B cell (primary cell): ENCODE measurements around the gene B4GALT1. TPM values are rescaled to one million over a fixed set of nuclear protein-coding genes. Genes with fewer than 3 reads are reported as not detected.

Experiments used
- ATAC-seq: fragments of 200-7000 bp; cut with Tn5 transposase; one replicate; pipeline ENCODE4 v1.10.0; 2021; ENCODE audit warnings: low read depth, mild to moderate bottlenecking, moderate number of reproducible peaks, moderate library complexity
- CTCF ChIA-PET: fragments of 350-600 bp; sonication (Branson Sonifier 250); formaldehyde crosslinking; loops from one replicate; lab custom pipeline; 2021; ENCODE audit warnings: antibody characterized with exemption, inconsistent platforms; lab: Charles Lee
- POLR2A ChIA-PET: fragments of 350-600 bp; sonication (Branson Sonifier 250); formaldehyde crosslinking; loops from one replicate; lab custom pipeline; 2021; ENCODE audit warnings: antibody characterized with exemption; lab: Charles Lee
- DNase-seq: peaks from one replicate; pipeline ENCODE4 v3.0.0; 2013
- H2AFZ ChIP-seq: 2 replicates; pipeline ENCODE4 v1.6.1; 2012; ENCODE audit warnings: mild to moderate bottlenecking, low read depth, low read length; ENCODE audit not compliant: insufficient read depth, poor library complexity, severe bottlenecking
- H3K27ac ChIP-seq, 2 donors: 1 replicate in 1 of 2; 2 replicates in 1 of 2; pipeline ENCODE4 v1.5.1; 2012 to 2013; ENCODE audit warnings: low read length in 2 of 2, mild to moderate bottlenecking in 2 of 2, moderate library complexity in 1 of 2
- H3K27me3 ChIP-seq, 4 experiments: fragments of 200-600 bp in 1 of 4; sonication (generic) in 1 of 4; replicated peaks in 1 of 4; 1 replicate in 2 of 4; 2 replicates in 2 of 4; pipeline versions ENCODE4 v1.6.1 to v1.7.0; 2013 to 2016; ENCODE audit warnings: low read length in 3 of 4, mild to moderate bottlenecking in 2 of 4, mixed read lengths in 1 of 4, moderate library complexity in 1 of 4; ENCODE audit not compliant: insufficient read depth in 4 of 4, control insufficient read depth in 3 of 4; ENCODE audit errors: control extremely low read depth in 1 of 4
- H3K36me3 ChIP-seq, 2 experiments: replicated peaks in 1 of 2; 1 replicate in 1 of 2; 2 replicates in 1 of 2; pipeline versions ENCODE4 v1.6.1 to v1.7.1; 2013; ENCODE audit warnings: low read length in 1 of 2; ENCODE audit not compliant: insufficient read depth in 2 of 2, control insufficient read depth in 1 of 2; ENCODE audit errors: control extremely low read depth in 1 of 2, extremely low read depth in 1 of 2
- H3K4me1 ChIP-seq, 2 donors: fragments of 200-600 bp in 1 of 2; sonication (generic) in 1 of 2; 1 replicate in 1 of 2; 2 replicates in 1 of 2; pipeline versions ENCODE4 v1.5.1 to v1.6.1; 2013 to 2017; ENCODE audit warnings: low read length in 2 of 2; ENCODE audit not compliant: control insufficient read depth in 2 of 2, insufficient read depth in 2 of 2
- H3K4me2 ChIP-seq: replicated peaks from 2 replicates; pipeline ENCODE3; 2012; ENCODE audit warnings: mild to moderate bottlenecking, low read depth, low read length; ENCODE audit not compliant: poor library complexity, severe bottlenecking
- H3K4me3 ChIP-seq, 5 experiments: fragments of 200-600 bp in 1 of 5; sonication (generic) in 1 of 5; 1 replicate in 3 of 5; 2 replicates in 2 of 5; pipeline versions ENCODE4 v1.5.1 to v1.7.0; 2011 to 2016; ENCODE audit warnings: low read length in 4 of 5, mild to moderate bottlenecking in 4 of 5, low read depth in 2 of 5, control low read depth in 1 of 5, moderate library complexity in 1 of 5; ENCODE audit not compliant: insufficient read depth in 1 of 5; ENCODE audit errors: control extremely low read depth in 1 of 5, extremely low read depth in 1 of 5
- H3K79me2 ChIP-seq: fragments of 200-600 bp; sonication (generic); one replicate; pipeline ENCODE4 v1.6.0; 2016; ENCODE audit warnings: low read length; ENCODE audit not compliant: control insufficient read depth, insufficient read depth
- H3K9ac ChIP-seq: fragments of 200-600 bp; sonication (generic); 2 replicates; pipeline ENCODE4 v1.6.1; 2017; ENCODE audit warnings: mild to moderate bottlenecking, low read length, moderate library complexity
- H3K9me3 ChIP-seq, 3 donors: one replicate each; pipeline versions ENCODE4 v1.6.1 to v1.7.1; 2013; ENCODE audit warnings: low read length in 2 of 3; ENCODE audit not compliant: control insufficient read depth in 2 of 3, insufficient read depth in 1 of 3; ENCODE audit errors: control extremely low read depth in 1 of 3
- H4K20me1 ChIP-seq: 2 replicates; pipeline ENCODE4 v1.6.0; 2012; ENCODE audit warnings: mild to moderate bottlenecking, low read length; ENCODE audit not compliant: insufficient read depth, control insufficient read depth, poor library complexity, severe bottlenecking
- H3K27ac Mint-ChIP-seq: one replicate; pipeline ENCODE4 v1.8.0; 2021; ENCODE audit warnings: mixed read lengths
- H3K27me3 Mint-ChIP-seq: one replicate; pipeline ENCODE4 v1.8.0; 2021; ENCODE audit warnings: mixed read lengths
- H3K4me1 Mint-ChIP-seq: one replicate; pipeline ENCODE4 v1.8.0; 2021; ENCODE audit warnings: mixed read lengths
- H3K4me3 Mint-ChIP-seq: one replicate; pipeline ENCODE4 v1.8.0; 2021; ENCODE audit warnings: mixed read lengths
- H3K9me3 Mint-ChIP-seq: one replicate; pipeline ENCODE4 v1.8.0; 2022; ENCODE audit warnings: mixed read lengths; ENCODE audit not compliant: insufficient read depth
- EZH2 ChIP-seq: IDR thresholded peaks from 2 replicates; pipeline ENCODE4 v1.6.1; 2012; ENCODE audit warnings: borderline replicate concordance, low read depth, mild to moderate bottlenecking, moderate library complexity, low read length; ENCODE audit not compliant: insufficient read depth, poor library complexity, severe bottlenecking
- WGBS: methylation state at CpG from one replicate; pipeline ENCODE4 v1.1.5; 2013; ENCODE audit warnings: missing lambda C conversion rate; ENCODE audit not compliant: insufficient coverage; 5-methylcytosine and 5-hydroxymethylcytosine counted together
- intact Hi-C: fragments of 100-400 bp; cut with micrococcal nuclease; formaldehyde crosslinking; loops from one replicate; pipeline ENCODE4 v1.10.0; 2022
- polyA plus RNA-seq: library from polyadenylated mRNA; depleted of rRNA; stranded (reverse); fragments of >200 nt; gene quantifications from 2 replicates; pipeline ENCODE4 v1.2.3, GENCODE V29; 2012
- total RNA-seq, 2 donors: library from RNA; stranded (reverse); fragments of 120-200 nt in 1 of 2; gene quantifications; 1 replicate in 1 of 2; 2 replicates in 1 of 2; pipeline versions ENCODE4 v1.2.3 to v1.2.4, GENCODE V29; 2013 to 2022
- TF ChIP-seq, protein P1 (sequence below): fragments of 200-600 bp; IDR thresholded peaks from one replicate; pipeline ENCODE4 v1.8.0; 2022; ENCODE audit warnings: antibody characterized with exemption, mild to moderate bottlenecking

The B4GALT1 gene
- total and polyA plus RNA-seq, 2 donors (not counting 1 experiment from before 2014, with no cell fraction given): 49.2 to 201 TPM

DNA sequence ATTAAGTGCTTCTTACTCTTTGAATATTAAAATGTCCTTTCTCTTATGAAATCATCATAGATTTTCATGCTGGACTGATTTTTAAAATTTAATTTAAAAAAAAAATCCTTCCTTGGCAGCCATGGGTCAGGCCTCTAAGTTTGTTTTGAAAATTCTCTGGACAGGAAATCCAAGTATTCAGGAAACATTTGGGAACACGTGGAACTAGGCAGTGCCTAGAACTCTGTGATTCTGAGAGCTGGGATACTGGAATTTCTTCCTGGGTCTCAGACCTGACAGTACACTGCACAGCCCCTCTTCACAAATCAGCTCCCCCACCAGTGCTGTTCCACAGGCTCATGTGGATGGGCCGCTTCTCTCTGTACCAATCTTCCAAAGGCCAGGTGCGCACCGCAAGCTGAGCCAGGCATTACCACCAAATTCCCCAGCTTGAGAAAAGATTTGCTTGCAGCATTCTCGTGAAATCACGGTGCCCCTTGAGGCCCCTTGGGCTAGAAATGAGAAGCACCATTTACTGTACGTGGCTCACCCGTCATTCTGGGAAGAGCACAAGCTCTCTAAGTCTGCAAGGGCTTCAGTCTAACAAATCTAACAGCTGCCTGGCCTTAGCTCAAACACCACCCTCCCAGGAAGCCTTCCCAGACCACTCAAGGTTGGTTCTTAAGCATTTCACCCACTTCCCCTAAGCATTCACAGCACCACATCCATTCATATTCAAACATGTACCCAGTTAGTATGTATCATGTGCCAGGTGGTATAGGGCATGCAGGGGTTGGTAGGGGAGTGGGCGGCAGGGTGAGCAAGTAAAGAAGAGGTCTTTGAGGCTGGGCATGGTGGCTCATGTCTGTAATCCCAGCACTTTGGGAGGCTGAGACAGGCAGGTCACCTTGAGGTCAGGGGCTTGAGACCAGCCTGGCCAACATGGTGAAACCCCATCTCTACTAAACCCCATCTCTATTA is 26.5 kb downstream of the B4GALT1 start:
- intact Hi-C loops: loop anchor here (5.0 kb wide), 1 partner anchor 113 kb away; the partner anchor contains the start of gene DNAJA1
- H3K4me3 Mint-ChIP-seq: peak overlapping the region; percentile 85
- ATAC-seq (peak; percentile 6), DNase-seq (peak; percentile 55)
- no peaks in the 10 kb centered on the region for H3K27me3 Mint-ChIP-seq
- no peak for TF ChIP-seq EZH2
- TF ChIP-seq, protein P1, sequence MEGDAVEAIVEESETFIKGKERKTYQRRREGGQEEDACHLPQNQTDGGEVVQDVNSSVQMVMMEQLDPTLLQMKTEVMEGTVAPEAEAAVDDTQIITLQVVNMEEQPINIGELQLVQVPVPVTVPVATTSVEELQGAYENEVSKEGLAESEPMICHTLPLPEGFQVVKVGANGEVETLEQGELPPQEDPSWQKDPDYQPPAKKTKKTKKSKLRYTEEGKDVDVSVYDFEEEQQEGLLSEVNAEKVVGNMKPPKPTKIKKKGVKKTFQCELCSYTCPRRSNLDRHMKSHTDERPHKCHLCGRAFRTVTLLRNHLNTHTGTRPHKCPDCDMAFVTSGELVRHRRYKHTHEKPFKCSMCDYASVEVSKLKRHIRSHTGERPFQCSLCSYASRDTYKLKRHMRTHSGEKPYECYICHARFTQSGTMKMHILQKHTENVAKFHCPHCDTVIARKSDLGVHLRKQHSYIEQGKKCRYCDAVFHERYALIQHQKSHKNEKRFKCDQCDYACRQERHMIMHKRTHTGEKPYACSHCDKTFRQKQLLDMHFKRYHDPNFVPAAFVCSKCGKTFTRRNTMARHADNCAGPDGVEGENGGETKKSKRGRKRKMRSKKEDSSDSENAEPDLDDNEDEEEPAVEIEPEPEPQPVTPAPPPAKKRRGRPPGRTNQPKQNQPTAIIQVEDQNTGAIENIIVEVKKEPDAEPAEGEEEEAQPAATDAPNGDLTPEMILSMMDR: no peak
- peaks cover 0 to 3% of the 10 kb centered on the region in 2 experiments for H3K36me3 ChIP-seq
- H3K4me1 ChIP-seq: peaks cover 99 to 100% of the 10 kb centered on the region in 2 donors
- peaks cover 0 to 6% (median 0%) of the 10 kb centered on the region in 3 donors for H3K9me3 ChIP-seq
- peaks cover 6% of the 10 kb centered on the region for H4K20me1 ChIP-seq
- no peaks in the 10 kb centered on the region for H3K9me3 Mint-ChIP-seq
- no peak overlapping the region for H2AFZ ChIP-seq
- H3K4me1 Mint-ChIP-seq: peaks cover 95% of the 10 kb centered on the region
- POLR2A ChIA-PET: interaction anchor here (0.6 to 7.3 kb wide), 9 partner anchors 8 to 26 kb away, joined by 3 to 44 read pairs (median 6); partner anchors contain the start of gene B4GALT1
- 40% methylated on average over 9 of the region's 9 CpGs for whole genome bisulfite sequencing
- H3K27ac Mint-ChIP-seq: peak overlapping the region; percentile 94
- CTCF ChIA-PET: interaction anchor here (1.3 to 6.2 kb wide), 6 partner anchors 11 to 85 kb away, joined by 3 to 41 read pairs (median 8); partner anchors contain the start of gene SMU1
- peak overlapping the region in 1 of 5 experiments; percentile 16 for H3K4me3 ChIP-seq
- H3K9ac ChIP-seq: peak overlapping the region; percentile 43
- H3K27ac ChIP-seq: peak overlapping the region; percentile 87
- no peaks in the 10 kb centered on the region for H3K27me3 ChIP-seq
- peaks cover 100% of the 10 kb centered on the region for H3K79me2 ChIP-seq
- peak overlapping the region; percentile 68 for H3K4me2 ChIP-seq
